Uterus (tissue), 4 donors: ENCODE measurements around the gene RNF208. TPM values are rescaled to one million over a fixed set of nuclear protein-coding genes. Genes with fewer than 3 reads are reported as not detected.
"Not testable (repeated sequence)": the region's sequence is repeated elsewhere in the genome, so short reads cannot be mapped to it uniquely, and the experiment has no call there.

Source experiments
- DNase-seq, 2 donors: peaks; one replicate each; pipeline ENCODE4 v3.0.0-alpha.2; 2019 to 2020
- H3K27ac ChIP-seq, 2 donors: fragments of 200-600 bp; sonication (generic); 1 replicate in 1 of 2; 2 replicates in 1 of 2; pipeline ENCODE4 v1.5.1; 2016 to 2018
- H3K27me3 ChIP-seq, 2 donors: fragments of 200-600 bp; sonication (generic); one replicate each; pipeline ENCODE4 v1.5.1; 2018 to 2019; ENCODE audit warnings: control low read depth in 1 of 2
- H3K36me3 ChIP-seq, 2 donors: fragments of 200-600 bp; sonication (generic); one replicate each; pipeline ENCODE4 v1.5.1; 2019; ENCODE audit warnings: control low read depth in 1 of 2
- H3K4me1 ChIP-seq, 2 donors: fragments of 200-600 bp; sonication (generic); one replicate each; pipeline ENCODE4 v1.5.1; 2018 to 2019; ENCODE audit warnings: control low read depth in 1 of 2
- H3K4me3 ChIP-seq, 2 donors: fragments of 200-600 bp; sonication (generic); 1 replicate in 1 of 2; 2 replicates in 1 of 2; pipeline ENCODE4 v1.5.1; 2018 to 2019; ENCODE audit warnings: mild to moderate bottlenecking in 1 of 2
- H3K9me3 ChIP-seq, 2 donors: fragments of 200-600 bp; sonication (generic); one replicate each; pipeline ENCODE4 v1.5.1; 2019; ENCODE audit warnings: control low read depth in 1 of 2
- POLR2A ChIP-seq, 2 donors: fragments of 450-650 bp; IDR thresholded peaks; one replicate each; pipeline ENCODE4 v1.6.1; 2016; ENCODE audit warnings: antibody characterized with exemption in 2 of 2, mild to moderate bottlenecking in 1 of 2, moderate library complexity in 1 of 2
- intact Hi-C: fragments of 100-400 bp; cut with DNase I; formaldehyde crosslinking; loops from one replicate; pipeline ENCODE4 v1.15.1; 2023; ENCODE audit warnings: low total_unique reads
- total RNA-seq, 4 donors: library from RNA; depleted of rRNA in 3 of 4; stranded (reverse); fragments of >200 nt in 3 of 4; gene quantifications; one replicate each; pipeline versions ENCODE4 v1.1.0 to v1.2.4, GENCODE V29; 2014 to 2023
- TF ChIP-seq, protein P1 (sequence below), 4 experiments: fragments of 200-600 bp in 2 of 4; fragments of 450-650 bp in 2 of 4; sonication (generic) in 2 of 4; IDR thresholded peaks; one replicate each; pipeline ENCODE4 v1.5.1; 2016 to 2019; ENCODE audit warnings: antibody characterized with exemption in 4 of 4, mild to moderate bottlenecking in 2 of 4, moderate library complexity in 1 of 4
- donor health status: DM: yes; HTN: yes; CAD: no.

RNF208 gene
- total RNA-seq, 4 donors from 2014 or later, result 3.7 TPM; not detected in 3

GRCh38 chr9:137243626-137244485 is 21.8 kb upstream of the RNF208 start:
- TF ChIP-seq, protein P1, sequence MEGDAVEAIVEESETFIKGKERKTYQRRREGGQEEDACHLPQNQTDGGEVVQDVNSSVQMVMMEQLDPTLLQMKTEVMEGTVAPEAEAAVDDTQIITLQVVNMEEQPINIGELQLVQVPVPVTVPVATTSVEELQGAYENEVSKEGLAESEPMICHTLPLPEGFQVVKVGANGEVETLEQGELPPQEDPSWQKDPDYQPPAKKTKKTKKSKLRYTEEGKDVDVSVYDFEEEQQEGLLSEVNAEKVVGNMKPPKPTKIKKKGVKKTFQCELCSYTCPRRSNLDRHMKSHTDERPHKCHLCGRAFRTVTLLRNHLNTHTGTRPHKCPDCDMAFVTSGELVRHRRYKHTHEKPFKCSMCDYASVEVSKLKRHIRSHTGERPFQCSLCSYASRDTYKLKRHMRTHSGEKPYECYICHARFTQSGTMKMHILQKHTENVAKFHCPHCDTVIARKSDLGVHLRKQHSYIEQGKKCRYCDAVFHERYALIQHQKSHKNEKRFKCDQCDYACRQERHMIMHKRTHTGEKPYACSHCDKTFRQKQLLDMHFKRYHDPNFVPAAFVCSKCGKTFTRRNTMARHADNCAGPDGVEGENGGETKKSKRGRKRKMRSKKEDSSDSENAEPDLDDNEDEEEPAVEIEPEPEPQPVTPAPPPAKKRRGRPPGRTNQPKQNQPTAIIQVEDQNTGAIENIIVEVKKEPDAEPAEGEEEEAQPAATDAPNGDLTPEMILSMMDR (IDR thresholded peaks at IDR 0.05), result no peak
- no peak for TF ChIP-seq POLR2A (IDR thresholded peaks at IDR 0.05)
- no peaks in the 10 kb centered on the region for H3K27me3 ChIP-seq
- H3K9me3 ChIP-seq, result no peaks in the 10 kb centered on the region
- H3K36me3 ChIP-seq, result no peaks in the 10 kb centered on the region
- H3K27ac ChIP-seq, result no peak overlapping the region
- H3K4me3 ChIP-seq, result no peak overlapping the region
- H3K4me1 ChIP-seq, result peaks cover 0 to 6% of the 10 kb centered on the region in 2 donors
- DNase-seq, result no peak
- intact Hi-C loops, result no loop called here

- DNase-seq, intact Hi-C loops, H3K27ac ChIP-seq: not testable (repeated sequence)
Observed at GRCh38 chr9:137243266-137243625, 21.2 kb upstream of the RNF208 start.

GRCh38 chr9:137242269-137243203 is 20.5 kb upstream of the RNF208 start:
- Histone ChIP-seq H3K4me3 (peak overlapping the region; percentile 76 to 88), H3K9me3 (no peaks in the 10 kb centered on the region), H3K27me3 (no peaks in the 10 kb centered on the region), H3K36me3 (no peaks in the 10 kb centered on the region), H3K27ac (peak overlapping the region; percentile 91 to 97), H3K4me1 (peaks cover 0 to 6% of the 10 kb centered on the region in 2 donors)
- TF ChIP-seq, protein P1 (IDR thresholded peaks at IDR 0.05), result no peak
- no peak for TF ChIP-seq POLR2A (IDR thresholded peaks at IDR 0.05)
- DNase-seq, result no peak
- intact Hi-C loops, result no loop called here

More at GRCh38 chr9:137243266-137243625, 21.2 kb upstream of the RNF208 start:
- not testable (repeated sequence) for H3K27me3 ChIP-seq, H3K36me3 ChIP-seq, H3K4me3 ChIP-seq, H3K4me1 ChIP-seq, H3K9me3 ChIP-seq

GRCh38 chr9:137241490-137242268 is 19.6 kb upstream of the RNF208 start:
- H3K4me3 ChIP-seq, result peak overlapping the region; percentile 76 to 88
- no peaks in the 10 kb centered on the region for H3K27me3 ChIP-seq
- H3K9me3 ChIP-seq, result no peaks in the 10 kb centered on the region
- no peak for TF ChIP-seq POLR2A (IDR thresholded peaks at IDR 0.05)
- TF ChIP-seq, protein P1 (IDR thresholded peaks at IDR 0.05), result no peak
- H3K4me1 ChIP-seq, result peaks cover under 1 to 6% of the 10 kb centered on the region in 2 donors
- intact Hi-C loops, result no loop called here
- no peaks in the 10 kb centered on the region for H3K36me3 ChIP-seq
- peak; percentile 64 to 70 for DNase-seq
- peak overlapping the region; percentile 91 to 97 for H3K27ac ChIP-seq

DNA sequence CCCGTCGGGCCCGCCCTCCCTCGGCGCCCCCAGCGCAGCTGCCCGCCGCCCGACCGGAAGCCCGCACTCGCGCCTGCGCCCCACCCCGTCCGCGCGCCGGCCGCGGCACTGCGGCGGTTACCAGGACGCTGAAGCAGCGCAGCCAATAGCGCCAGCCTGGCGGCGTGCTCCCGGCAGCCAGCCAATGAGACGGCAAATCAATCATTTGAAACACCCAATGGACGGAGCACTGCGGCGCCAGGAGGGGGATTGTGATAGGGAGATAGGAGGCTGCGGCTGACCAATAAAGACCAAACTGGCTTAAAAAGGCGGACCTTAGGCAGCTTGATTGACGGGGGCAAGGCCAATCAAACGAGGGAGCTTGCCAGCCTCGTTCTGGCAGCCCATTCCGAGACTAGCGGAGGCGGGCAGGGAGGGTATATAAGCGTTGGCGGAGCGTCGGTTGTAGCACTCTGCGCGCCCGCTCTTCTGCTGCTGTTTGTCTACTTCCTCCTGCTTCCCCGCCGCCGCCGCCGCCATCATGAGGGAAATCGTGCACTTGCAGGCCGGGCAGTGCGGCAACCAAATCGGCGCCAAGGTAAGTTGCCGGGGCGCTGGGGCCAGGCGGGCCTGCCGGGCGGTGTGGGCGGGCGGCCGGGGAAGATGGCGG is 18.9 kb upstream of the RNF208 start, which contains the start of gene TUBB4B:
TSS of gene TUBB4B (plus strand) at position 447 of the 649 bp plus-strand sequence. CDS start at position 521, 74 bp downstream.
- DNase-seq, result peak; percentile 99 to 100
- H3K4me1 ChIP-seq, result peaks cover 6 to 8% of the 10 kb centered on the region in 2 donors
- peak within 1 kb of the TSS; percentile 76 to 88 for H3K4me3 ChIP-seq
- H3K9me3 ChIP-seq, result no peaks in the 10 kb centered on the region
- TF ChIP-seq, protein P1 (IDR thresholded peaks at IDR 0.05), result peak in 2 of 4 experiments; percentile 2 to 50
- TF ChIP-seq POLR2A (IDR thresholded peaks at IDR 0.05), result peak; percentile 93 to 100
- H3K27me3 ChIP-seq, result no peaks in the 10 kb centered on the region
- H3K27ac ChIP-seq, result peak within 1 kb of the TSS; percentile 93 to 97
- intact Hi-C loops, result no loop called here
- no peaks in the 10 kb centered on the region for H3K36me3 ChIP-seq
